ENCODE measurements around the gene CTSA. TPM values are rescaled to one million over a fixed set of nuclear protein-coding genes. Genes with fewer than 3 reads are reported as not detected.

CTSA gene
- total and polyA plus RNA-seq, 9 of the 15 experiments (the other 6 are each of a cell fraction or from before 2014, with no cell fraction given) = 8.8 to 61.7 (median 28.3) TPM

DNA sequence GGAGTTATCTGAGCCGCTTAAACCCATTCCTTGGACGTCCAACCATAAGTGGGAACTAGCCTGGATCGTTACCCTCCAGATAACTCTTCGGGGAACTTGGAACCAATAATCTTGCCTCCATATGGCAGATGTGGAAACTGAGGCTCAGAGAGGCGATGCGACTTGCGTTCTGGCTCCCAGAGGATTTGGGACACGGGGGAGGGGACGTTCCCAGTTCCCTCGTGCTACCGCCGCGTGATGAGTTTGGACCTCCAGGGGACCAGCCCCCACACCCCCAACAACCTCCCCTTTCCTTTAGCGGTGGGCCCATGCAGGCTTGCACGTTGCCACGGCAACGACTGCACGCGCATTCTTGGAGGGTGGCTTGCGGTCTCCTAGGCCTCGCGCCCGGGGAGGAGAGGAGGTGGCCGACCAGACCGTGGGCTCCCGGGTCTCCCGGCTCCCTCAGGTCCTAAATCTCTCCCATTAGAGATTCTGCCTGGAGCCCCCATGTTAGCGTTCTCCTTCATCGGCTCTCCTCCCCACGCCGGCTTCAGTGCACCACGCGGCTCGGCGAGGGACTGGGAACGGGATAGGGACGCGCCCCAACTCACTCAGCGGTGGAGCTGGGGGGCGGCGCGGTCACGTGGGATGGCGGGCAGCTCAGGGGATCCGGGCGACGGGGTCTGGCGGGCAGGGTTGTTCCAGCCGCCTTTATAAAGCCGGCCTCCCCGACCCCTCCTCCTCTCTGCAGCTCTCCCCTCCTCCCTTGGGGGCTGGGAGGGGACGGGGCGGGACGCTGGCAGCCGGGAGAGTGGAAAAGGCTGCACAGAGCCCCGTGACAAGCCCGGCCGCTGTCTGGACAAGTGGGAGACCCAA, 20.6 kb downstream of the CTSA start, which contains the start of gene PLTP (continued):
- TF ChIP-seq, protein P1, sequence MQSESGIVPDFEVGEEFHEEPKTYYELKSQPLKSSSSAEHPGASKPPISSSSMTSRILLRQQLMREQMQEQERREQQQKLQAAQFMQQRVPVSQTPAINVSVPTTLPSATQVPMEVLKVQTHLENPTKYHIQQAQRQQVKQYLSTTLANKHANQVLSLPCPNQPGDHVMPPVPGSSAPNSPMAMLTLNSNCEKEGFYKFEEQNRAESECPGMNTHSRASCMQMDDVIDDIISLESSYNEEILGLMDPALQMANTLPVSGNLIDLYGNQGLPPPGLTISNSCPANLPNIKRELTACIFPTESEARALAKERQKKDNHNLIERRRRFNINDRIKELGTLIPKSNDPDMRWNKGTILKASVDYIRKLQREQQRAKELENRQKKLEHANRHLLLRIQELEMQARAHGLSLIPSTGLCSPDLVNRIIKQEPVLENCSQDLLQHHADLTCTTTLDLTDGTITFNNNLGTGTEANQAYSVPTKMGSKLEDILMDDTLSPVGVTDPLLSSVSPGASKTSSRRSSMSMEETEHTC (IDR thresholded peaks at IDR 0.05) = no peak
- TF ChIP-seq, protein P2, sequence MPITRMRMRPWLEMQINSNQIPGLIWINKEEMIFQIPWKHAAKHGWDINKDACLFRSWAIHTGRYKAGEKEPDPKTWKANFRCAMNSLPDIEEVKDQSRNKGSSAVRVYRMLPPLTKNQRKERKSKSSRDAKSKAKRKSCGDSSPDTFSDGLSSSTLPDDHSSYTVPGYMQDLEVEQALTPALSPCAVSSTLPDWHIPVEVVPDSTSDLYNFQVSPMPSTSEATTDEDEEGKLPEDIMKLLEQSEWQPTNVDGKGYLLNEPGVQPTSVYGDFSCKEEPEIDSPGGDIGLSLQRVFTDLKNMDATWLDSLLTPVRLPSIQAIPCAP (CRISPR knock-in tag; IDR thresholded peaks at IDR 0.05; ENCODE audit: borderline replicate concordance) = no peak
- TF ChIP-seq, protein P3, sequence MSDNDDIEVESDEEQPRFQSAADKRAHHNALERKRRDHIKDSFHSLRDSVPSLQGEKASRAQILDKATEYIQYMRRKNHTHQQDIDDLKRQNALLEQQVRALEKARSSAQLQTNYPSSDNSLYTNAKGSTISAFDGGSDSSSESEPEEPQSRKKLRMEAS (CRISPR knock-in tag; IDR thresholded peaks at IDR 0.05) = 0 out of 2 replicates have a peak, but pooled peaks have one; percentile 10
- TF ChIP-seq, protein P4, sequence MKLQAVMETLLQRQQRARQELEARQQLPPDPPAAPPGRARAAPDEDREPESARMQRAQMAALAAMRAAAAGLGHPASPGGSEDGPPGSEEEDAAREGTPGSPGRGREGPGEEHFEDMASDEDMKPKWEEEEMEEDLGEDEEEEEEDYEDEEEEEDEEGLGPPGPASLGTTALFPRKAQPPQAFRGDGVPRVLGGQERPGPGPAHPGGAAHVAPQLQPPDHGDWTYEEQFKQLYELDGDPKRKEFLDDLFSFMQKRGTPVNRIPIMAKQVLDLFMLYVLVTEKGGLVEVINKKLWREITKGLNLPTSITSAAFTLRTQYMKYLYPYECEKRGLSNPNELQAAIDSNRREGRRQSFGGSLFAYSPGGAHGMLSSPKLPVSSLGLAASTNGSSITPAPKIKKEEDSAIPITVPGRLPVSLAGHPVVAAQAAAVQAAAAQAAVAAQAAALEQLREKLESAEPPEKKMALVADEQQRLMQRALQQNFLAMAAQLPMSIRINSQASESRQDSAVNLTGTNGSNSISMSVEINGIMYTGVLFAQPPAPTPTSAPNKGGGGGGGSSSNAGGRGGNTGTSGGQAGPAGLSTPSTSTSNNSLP (IDR thresholded peaks at IDR 0.05; ENCODE audit: borderline replicate concordance, low read depth, low read length) = no peak
- TF ChIP-seq EHMT2 (IDR thresholded peaks at IDR 0.05) (no peak), ZNF586 (CRISPR knock-in tag; conservative IDR thresholded peaks at IDR 0.05) (no peak), RBM14 (IDR thresholded peaks at IDR 0.05; ENCODE audit: borderline replicate concordance, insufficient read depth, low read depth, low read length) (no peak), PHB (CRISPR knock-in tag; IDR thresholded peaks at IDR 0.05) (no peak), BMI1 (IDR thresholded peaks at IDR 0.05; ENCODE audit: low read length) (no peak), FOS (IDR thresholded peaks at IDR 0.05; ENCODE audit: extremely low read depth, insufficient read length) (no peak), NFXL1 (CRISPR knock-in tag; IDR thresholded peaks at IDR 0.05) (no peak), LARP7 (IDR thresholded peaks at IDR 0.05) (no peak), ARID1B (IDR thresholded peaks at IDR 0.05) (no peak), ZNF143 (CRISPR knock-in tag; IDR thresholded peaks at IDR 0.05) (no peak), POLR2A (conservative IDR thresholded peaks at IDR 0.05) (peak; percentile 15)
- TF ChIP-seq, protein P5, sequence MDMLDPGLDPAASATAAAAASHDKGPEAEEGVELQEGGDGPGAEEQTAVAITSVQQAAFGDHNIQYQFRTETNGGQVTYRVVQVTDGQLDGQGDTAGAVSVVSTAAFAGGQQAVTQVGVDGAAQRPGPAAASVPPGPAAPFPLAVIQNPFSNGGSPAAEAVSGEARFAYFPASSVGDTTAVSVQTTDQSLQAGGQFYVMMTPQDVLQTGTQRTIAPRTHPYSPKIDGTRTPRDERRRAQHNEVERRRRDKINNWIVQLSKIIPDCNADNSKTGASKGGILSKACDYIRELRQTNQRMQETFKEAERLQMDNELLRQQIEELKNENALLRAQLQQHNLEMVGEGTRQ (CRISPR knock-in tag; IDR thresholded peaks at IDR 0.05) = peak; percentile 58
- TF ChIP-seq, protein P6, sequence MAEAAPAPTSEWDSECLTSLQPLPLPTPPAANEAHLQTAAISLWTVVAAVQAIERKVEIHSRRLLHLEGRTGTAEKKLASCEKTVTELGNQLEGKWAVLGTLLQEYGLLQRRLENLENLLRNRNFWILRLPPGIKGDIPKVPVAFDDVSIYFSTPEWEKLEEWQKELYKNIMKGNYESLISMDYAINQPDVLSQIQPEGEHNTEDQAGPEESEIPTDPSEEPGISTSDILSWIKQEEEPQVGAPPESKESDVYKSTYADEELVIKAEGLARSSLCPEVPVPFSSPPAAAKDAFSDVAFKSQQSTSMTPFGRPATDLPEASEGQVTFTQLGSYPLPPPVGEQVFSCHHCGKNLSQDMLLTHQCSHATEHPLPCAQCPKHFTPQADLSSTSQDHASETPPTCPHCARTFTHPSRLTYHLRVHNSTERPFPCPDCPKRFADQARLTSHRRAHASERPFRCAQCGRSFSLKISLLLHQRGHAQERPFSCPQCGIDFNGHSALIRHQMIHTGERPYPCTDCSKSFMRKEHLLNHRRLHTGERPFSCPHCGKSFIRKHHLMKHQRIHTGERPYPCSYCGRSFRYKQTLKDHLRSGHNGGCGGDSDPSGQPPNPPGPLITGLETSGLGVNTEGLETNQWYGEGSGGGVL (CRISPR knock-in tag; IDR thresholded peaks at IDR 0.05) = no peak
- TF ChIP-seq, protein P7, sequence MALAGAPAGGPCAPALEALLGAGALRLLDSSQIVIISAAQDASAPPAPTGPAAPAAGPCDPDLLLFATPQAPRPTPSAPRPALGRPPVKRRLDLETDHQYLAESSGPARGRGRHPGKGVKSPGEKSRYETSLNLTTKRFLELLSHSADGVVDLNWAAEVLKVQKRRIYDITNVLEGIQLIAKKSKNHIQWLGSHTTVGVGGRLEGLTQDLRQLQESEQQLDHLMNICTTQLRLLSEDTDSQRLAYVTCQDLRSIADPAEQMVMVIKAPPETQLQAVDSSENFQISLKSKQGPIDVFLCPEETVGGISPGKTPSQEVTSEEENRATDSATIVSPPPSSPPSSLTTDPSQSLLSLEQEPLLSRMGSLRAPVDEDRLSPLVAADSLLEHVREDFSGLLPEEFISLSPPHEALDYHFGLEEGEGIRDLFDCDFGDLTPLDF (CRISPR knock-in tag; IDR thresholded peaks at IDR 0.05) = no peak

All from K562 (cell line).